ENCODE data around the gene TBC1D9B.

TBC1D9B gene

GRCh38 chr5:179841621-179842020 is 66.1 kb downstream of the TBC1D9B start:
- DNase-seq (ENCODE audit: low read depth, low spot score): no peak
- CTCF ChIA-PET: no interaction called here
- no peak for TF ChIP-seq CTCF (IDR thresholded peaks at IDR 0.05; ENCODE audit: insufficient read depth, low read length, missing control alignments)
- POLR2A ChIA-PET: interaction anchor here (0.9 kb wide), 1 partner anchor 21 kb away, joined by 4 read pairs; the partner anchor contains the start of gene SQSTM1
- no peak overlapping the region for H3K4me3 ChIP-seq (ENCODE audit: low read depth, low read length)

GRCh38 chr5:179840766-179841165 is 66.9 kb downstream of the TBC1D9B start:
- TF ChIP-seq CTCF (IDR thresholded peaks at IDR 0.05; ENCODE audit: insufficient read depth, low read length, missing control alignments): no peak
- ChIA-PET POLR2A (interaction anchor here (1.3 kb wide), 1 partner anchor 20 kb away, joined by 4 read pairs; the partner anchor contains the start of gene SQSTM1), CTCF (no interaction called here)
- DNase-seq (ENCODE audit: low read depth, low spot score): no peak
- no peak overlapping the region for H3K4me3 ChIP-seq (ENCODE audit: low read depth, low read length)

GRCh38 chr5:179840321-179840720 is 67.4 kb downstream of the TBC1D9B start:
- TF ChIP-seq CTCF (IDR thresholded peaks at IDR 0.05; ENCODE audit: insufficient read depth, low read length, missing control alignments): no peak
- ChIA-PET POLR2A (interaction anchor here (0.7 to 1.3 kb wide), 2 partner anchors 20 to 158 kb away, joined by 4 read pairs; partner anchors contain the start of gene SQSTM1), CTCF (no interaction called here)

GRCh38 chr5:179839328-179840256 is 68.1 kb downstream of the TBC1D9B start:
- ChIA-PET CTCF (no interaction called here), POLR2A (interaction anchor here (0.7 to 1.5 kb wide), 3 partner anchors 19 to 157 kb away, joined by 4 read pairs; partner anchors contain the start of gene SQSTM1)
- H3K4me3 ChIP-seq (ENCODE audit: low read depth, low read length): no peak overlapping the region
- no peak for DNase-seq (ENCODE audit: low read depth, low spot score)
- TF ChIP-seq CTCF (IDR thresholded peaks at IDR 0.05; ENCODE audit: insufficient read depth, low read length, missing control alignments): no peak

More at GRCh38 chr5:179840321-179840720, 67.4 kb downstream of the TBC1D9B start:
- DNase-seq (ENCODE audit: low read depth, low spot score): no peak
- no peak overlapping the region for H3K4me3 ChIP-seq (ENCODE audit: low read depth, low read length)

GRCh38 chr5:179837076-179838011 is 70.4 kb downstream of the TBC1D9B start:
- no peak for DNase-seq (ENCODE audit: low read depth, low spot score)
- CTCF ChIA-PET: interaction anchor here (0.8 to 1.5 kb wide), 3 partner anchors 8 to 16 kb away, joined by 3 to 5 read pairs (median 5); no protein-coding TSS in a partner anchor
- H3K4me3 ChIP-seq (ENCODE audit: low read depth, low read length): no peak overlapping the region
- no peak for TF ChIP-seq CTCF (IDR thresholded peaks at IDR 0.05; ENCODE audit: insufficient read depth, low read length, missing control alignments)
- POLR2A ChIA-PET: interaction anchor here (0.6 to 1.5 kb wide), 4 partner anchors 10 to 17 kb away, joined by 3 to 4 read pairs (median 3); partner anchors contain the start of gene SQSTM1

Measured in AG04449 (cell line).